ENCODE results near the gene PRLH.

DNA sequence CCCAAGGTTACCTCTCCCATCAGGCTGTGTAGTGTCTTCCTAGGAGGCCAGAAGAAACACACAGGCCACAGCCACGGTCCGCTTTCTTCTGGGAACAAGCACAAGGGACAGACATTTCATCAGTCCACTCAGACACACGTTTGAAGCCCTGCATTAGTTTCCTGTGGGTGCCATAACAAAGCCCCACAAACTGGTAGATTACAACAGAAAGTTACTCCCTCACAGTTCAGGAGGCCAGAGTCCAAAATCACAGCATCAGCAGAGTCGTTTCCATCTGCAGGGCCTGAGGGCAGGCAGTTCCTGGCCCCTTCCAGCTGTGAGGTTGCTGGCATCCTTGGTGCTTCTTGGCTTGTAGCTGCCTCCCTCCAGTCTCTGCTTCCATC is 8.8 kb upstream of the PRLH start:
- TF ChIP-seq, protein P1, sequence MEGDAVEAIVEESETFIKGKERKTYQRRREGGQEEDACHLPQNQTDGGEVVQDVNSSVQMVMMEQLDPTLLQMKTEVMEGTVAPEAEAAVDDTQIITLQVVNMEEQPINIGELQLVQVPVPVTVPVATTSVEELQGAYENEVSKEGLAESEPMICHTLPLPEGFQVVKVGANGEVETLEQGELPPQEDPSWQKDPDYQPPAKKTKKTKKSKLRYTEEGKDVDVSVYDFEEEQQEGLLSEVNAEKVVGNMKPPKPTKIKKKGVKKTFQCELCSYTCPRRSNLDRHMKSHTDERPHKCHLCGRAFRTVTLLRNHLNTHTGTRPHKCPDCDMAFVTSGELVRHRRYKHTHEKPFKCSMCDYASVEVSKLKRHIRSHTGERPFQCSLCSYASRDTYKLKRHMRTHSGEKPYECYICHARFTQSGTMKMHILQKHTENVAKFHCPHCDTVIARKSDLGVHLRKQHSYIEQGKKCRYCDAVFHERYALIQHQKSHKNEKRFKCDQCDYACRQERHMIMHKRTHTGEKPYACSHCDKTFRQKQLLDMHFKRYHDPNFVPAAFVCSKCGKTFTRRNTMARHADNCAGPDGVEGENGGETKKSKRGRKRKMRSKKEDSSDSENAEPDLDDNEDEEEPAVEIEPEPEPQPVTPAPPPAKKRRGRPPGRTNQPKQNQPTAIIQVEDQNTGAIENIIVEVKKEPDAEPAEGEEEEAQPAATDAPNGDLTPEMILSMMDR (IDR thresholded peaks at IDR 0.05; ENCODE audit: low read depth, low read length): no peak
- TF ChIP-seq MYC (IDR thresholded peaks at IDR 0.05; ENCODE audit: low read depth, low read length): no peak
- TF ChIP-seq, protein P2, sequence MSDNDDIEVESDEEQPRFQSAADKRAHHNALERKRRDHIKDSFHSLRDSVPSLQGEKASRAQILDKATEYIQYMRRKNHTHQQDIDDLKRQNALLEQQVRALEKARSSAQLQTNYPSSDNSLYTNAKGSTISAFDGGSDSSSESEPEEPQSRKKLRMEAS (IDR thresholded peaks at IDR 0.05; ENCODE audit: low read depth, low read length): no peak
- no peak for TF ChIP-seq POLR2A (IDR thresholded peaks at IDR 0.05; ENCODE audit: extremely low read depth, insufficient read length)

All from NB4 (cell line).